Upper lobe of left lung (tissue), 4 donors: ENCODE results near the gene NME4.
"Not testable (repeated sequence)": the region's sequence is repeated elsewhere in the genome, so short reads cannot be mapped to it uniquely, and the experiment has no call there.

ENCODE experiments used
- POLR2A ChIP-seq, 4 donors: fragments of 450-650 bp; IDR thresholded peaks; one replicate each; pipeline ENCODE4 v1.5.1; 2016 to 2017; ENCODE audit warnings: antibody characterized with exemption in 4 of 4, mild to moderate bottlenecking in 2 of 4
- POLR2AphosphoS5 ChIP-seq, 2 donors: sonication (generic); formaldehyde crosslinking; IDR thresholded peaks; one replicate each; pipeline ENCODE4 v1.5.1; 2017; ENCODE audit warnings: antibody characterized with exemption in 2 of 2
- TF ChIP-seq, protein P1 (sequence below), 6 experiments: fragments of 450-650 bp in 4 of 6; fragments of 200-600 bp in 2 of 6; sonication (generic) in 2 of 6; IDR thresholded peaks; one replicate each; pipeline ENCODE4 v1.5.1; 2016 to 2019; ENCODE audit warnings: antibody characterized with exemption in 6 of 6

DNA sequence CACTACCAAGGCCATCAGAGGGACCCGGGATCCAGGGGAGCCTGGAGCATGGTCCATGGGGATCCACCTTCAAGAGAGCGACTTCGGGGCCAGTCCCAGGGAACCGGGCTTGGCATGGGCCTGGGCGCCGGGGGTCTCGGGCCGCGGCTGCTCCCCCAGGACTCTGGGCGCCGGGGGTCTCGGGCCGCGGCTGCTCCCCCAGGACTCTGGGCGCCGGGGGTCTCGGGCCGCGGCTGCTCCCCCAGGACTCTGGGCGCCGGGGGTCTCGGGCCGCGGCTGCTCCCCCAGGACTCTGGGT is 34.3 kb upstream of the NME4 start:
- TF ChIP-seq, protein P1, sequence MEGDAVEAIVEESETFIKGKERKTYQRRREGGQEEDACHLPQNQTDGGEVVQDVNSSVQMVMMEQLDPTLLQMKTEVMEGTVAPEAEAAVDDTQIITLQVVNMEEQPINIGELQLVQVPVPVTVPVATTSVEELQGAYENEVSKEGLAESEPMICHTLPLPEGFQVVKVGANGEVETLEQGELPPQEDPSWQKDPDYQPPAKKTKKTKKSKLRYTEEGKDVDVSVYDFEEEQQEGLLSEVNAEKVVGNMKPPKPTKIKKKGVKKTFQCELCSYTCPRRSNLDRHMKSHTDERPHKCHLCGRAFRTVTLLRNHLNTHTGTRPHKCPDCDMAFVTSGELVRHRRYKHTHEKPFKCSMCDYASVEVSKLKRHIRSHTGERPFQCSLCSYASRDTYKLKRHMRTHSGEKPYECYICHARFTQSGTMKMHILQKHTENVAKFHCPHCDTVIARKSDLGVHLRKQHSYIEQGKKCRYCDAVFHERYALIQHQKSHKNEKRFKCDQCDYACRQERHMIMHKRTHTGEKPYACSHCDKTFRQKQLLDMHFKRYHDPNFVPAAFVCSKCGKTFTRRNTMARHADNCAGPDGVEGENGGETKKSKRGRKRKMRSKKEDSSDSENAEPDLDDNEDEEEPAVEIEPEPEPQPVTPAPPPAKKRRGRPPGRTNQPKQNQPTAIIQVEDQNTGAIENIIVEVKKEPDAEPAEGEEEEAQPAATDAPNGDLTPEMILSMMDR (IDR thresholded peaks at IDR 0.05): not testable (repeated sequence)
- not testable (repeated sequence) for TF ChIP-seq POLR2AphosphoS5, POLR2A (IDR thresholded peaks at IDR 0.05)
